A673 (cell line): Measurements from ENCODE around the gene FLCN. TPM values are rescaled to one million over a fixed set of nuclear protein-coding genes. Genes with fewer than 3 reads are reported as not detected.

ENCODE experiments used
- BruUV-seq: library from RNA; stranded (reverse); fragments of 400-500 nt; replicated peaks from 2 replicates; lab custom pipeline; 2021; lab: Mats Ljungman, UMichigan
- CTCF ChIA-PET: fragments of 300-600 bp; sonication (Branson Sonifier 250); formaldehyde crosslinking; loops from one replicate; lab custom pipeline; 2022; ENCODE audit warnings: antibody characterized with exemption; lab: Charles Lee
- POLR2A ChIA-PET: fragments of 300-600 bp; sonication (Branson Sonifier 250); formaldehyde crosslinking; loops from one replicate; lab custom pipeline; 2022; ENCODE audit warnings: antibody characterized with exemption; ENCODE audit not compliant: low non-redundant PET; lab: Charles Lee
- DNase-seq: peaks from one replicate; pipeline ENCODE4 v3.0.0-alpha.2; 2015; ENCODE audit warnings: low spot score
- H3K27ac ChIP-seq: fragments of 200-600 bp; sonication (generic); 2 replicates; pipeline ENCODE4 v1.5.1; 2016; ENCODE audit warnings: mixed run types, low read depth, mild to moderate bottlenecking, mixed read lengths, antibody characterized with exemption, low read length; ENCODE audit not compliant: poor library complexity, severe bottlenecking
- H3K27me3 ChIP-seq: fragments of 200-600 bp; sonication (generic); replicated peaks from 2 replicates; pipeline ENCODE4 v1.6.1; 2017; ENCODE audit warnings: mixed run types, low read depth, mild to moderate bottlenecking, mixed read lengths, antibody characterized with exemption, low read length; ENCODE audit not compliant: insufficient read depth, poor library complexity
- H3K36me3 ChIP-seq: fragments of 200-600 bp; sonication (generic); 2 replicates; pipeline ENCODE4 v1.6.1; 2016; ENCODE audit warnings: mixed run types, mild to moderate bottlenecking, mixed read lengths, antibody characterized with exemption, low read length; ENCODE audit not compliant: insufficient read depth, poor library complexity, severe bottlenecking
- H3K4me1 ChIP-seq: fragments of 200-600 bp; sonication (generic); 2 replicates; pipeline ENCODE4 v1.6.1; 2017; ENCODE audit warnings: mixed run types, mild to moderate bottlenecking, mixed read lengths, antibody characterized with exemption, low read length; ENCODE audit not compliant: insufficient read depth, poor library complexity, severe bottlenecking
- H3K4me3 ChIP-seq: fragments of 200-600 bp; sonication (generic); 2 replicates; pipeline ENCODE4 v1.5.1; 2016; ENCODE audit warnings: low read depth, mixed run types, mild to moderate bottlenecking, mixed read lengths, low read length; ENCODE audit not compliant: poor library complexity, severe bottlenecking
- H3K9me3 ChIP-seq: fragments of 200-600 bp; sonication (generic); 2 replicates; pipeline ENCODE4 v1.6.1; 2016; ENCODE audit warnings: mixed run types, low read depth, mild to moderate bottlenecking, mixed read lengths, antibody characterized with exemption, low read length; ENCODE audit not compliant: poor library complexity, severe bottlenecking
- EZH2 ChIP-seq: fragments of 200-600 bp; sonication (generic); IDR thresholded peaks from 2 replicates; pipeline ENCODE4 v1.6.1; 2017; ENCODE audit warnings: borderline replicate concordance, low read depth, mild to moderate bottlenecking, mixed read lengths, antibody characterized with exemption, low read length; ENCODE audit not compliant: poor library complexity, severe bottlenecking
- intact Hi-C: fragments of 100-400 bp; cut with micrococcal nuclease; formaldehyde crosslinking; loops from one replicate; pipeline ENCODE4 v1.10.0; 2022; ENCODE audit not compliant: unreplicated experiment
- total RNA-seq: library from RNA; stranded (reverse); gene quantifications from 2 replicates; pipeline ENCODE4 v1.2.3, GENCODE V29; 2021
- TF ChIP-seq, protein P1 (sequence below): fragments of 300-800, 200-600 bp; sonication (generic); conservative IDR thresholded peaks from 2 replicates; pipeline ENCODE4 v1.5.1; 2017; ENCODE audit warnings: low read depth, mild to moderate bottlenecking, antibody characterized with exemption, low read length, moderate library complexity, mixed read lengths

The FLCN gene
- total RNA-seq, 1 experiment from 2014 or later, result 60.2 TPM

DNA sequence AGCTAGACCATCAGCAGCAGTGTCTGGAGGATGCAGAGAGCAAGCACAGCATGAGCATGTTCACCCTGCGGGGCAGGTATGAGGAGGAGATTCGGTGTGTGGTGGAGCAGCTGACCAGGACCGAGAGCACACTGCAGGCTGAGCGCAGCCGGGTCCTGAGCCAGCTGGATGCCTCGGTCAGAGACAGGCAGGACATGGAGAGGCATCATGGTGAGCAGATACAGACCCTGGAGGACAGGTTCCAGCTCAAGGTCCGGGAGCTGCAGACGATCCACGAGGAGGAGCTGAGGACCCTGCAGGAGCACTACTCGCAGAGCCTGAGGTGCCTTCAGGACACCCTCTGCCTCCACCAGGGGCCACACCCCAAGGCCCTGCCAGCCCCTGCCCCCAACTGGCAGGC lies 69.6 kb downstream of the FLCN start:
- Histone ChIP-seq H3K9me3 (no peaks in the 10 kb centered on the region), H3K36me3 (peaks cover 63% of the 10 kb centered on the region), H3K4me3 (no peak overlapping the region), H3K4me1 (no peaks in the 10 kb centered on the region), H3K27me3 (no peaks in the 10 kb centered on the region), H3K27ac (no peak overlapping the region)
- BruUV-seq, result no TSS peak
- CTCF ChIA-PET, result no interaction called here
- intact Hi-C loops, result no loop called here
- TF ChIP-seq EZH2, result no peak
- TF ChIP-seq, protein P1, sequence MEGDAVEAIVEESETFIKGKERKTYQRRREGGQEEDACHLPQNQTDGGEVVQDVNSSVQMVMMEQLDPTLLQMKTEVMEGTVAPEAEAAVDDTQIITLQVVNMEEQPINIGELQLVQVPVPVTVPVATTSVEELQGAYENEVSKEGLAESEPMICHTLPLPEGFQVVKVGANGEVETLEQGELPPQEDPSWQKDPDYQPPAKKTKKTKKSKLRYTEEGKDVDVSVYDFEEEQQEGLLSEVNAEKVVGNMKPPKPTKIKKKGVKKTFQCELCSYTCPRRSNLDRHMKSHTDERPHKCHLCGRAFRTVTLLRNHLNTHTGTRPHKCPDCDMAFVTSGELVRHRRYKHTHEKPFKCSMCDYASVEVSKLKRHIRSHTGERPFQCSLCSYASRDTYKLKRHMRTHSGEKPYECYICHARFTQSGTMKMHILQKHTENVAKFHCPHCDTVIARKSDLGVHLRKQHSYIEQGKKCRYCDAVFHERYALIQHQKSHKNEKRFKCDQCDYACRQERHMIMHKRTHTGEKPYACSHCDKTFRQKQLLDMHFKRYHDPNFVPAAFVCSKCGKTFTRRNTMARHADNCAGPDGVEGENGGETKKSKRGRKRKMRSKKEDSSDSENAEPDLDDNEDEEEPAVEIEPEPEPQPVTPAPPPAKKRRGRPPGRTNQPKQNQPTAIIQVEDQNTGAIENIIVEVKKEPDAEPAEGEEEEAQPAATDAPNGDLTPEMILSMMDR, result no peak
- no peak for DNase-seq
- POLR2A ChIA-PET, result no interaction called here

DNA sequence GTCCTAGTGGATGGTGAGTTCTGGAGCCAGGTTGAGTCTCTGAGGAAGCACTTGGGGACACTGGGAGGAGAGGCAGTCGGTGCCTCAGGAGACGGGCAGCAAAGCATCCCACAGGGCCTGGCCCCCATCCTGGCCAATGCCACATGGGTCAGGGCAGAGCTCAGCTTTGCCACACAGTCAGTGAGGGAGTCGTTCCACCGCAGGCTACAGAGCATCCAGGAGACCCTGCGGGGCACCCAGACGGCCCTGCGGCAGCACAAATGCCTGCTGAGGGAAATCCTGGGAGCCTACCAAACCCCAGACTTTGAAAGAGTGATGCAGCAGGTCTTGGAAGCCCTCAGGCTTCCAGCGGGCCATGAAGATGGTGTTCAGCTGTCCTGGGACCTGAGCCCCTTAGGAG lies 70.5 kb downstream of the FLCN start:
- no peaks in the 10 kb centered on the region for H3K9me3 ChIP-seq
- no peaks in the 10 kb centered on the region for H3K4me1 ChIP-seq
- H3K27me3 ChIP-seq, result no peaks in the 10 kb centered on the region
- BruUV-seq, result no TSS peak
- H3K27ac ChIP-seq, result no peak overlapping the region
- CTCF ChIA-PET, result no interaction called here
- no peak for DNase-seq
- H3K36me3 ChIP-seq, result peaks cover 63% of the 10 kb centered on the region
- POLR2A ChIA-PET, result no interaction called here
- H3K4me3 ChIP-seq, result no peak overlapping the region
- TF ChIP-seq, protein P1, result no peak
- TF ChIP-seq EZH2, result no peak
- intact Hi-C loops, result no loop called here

DNA sequence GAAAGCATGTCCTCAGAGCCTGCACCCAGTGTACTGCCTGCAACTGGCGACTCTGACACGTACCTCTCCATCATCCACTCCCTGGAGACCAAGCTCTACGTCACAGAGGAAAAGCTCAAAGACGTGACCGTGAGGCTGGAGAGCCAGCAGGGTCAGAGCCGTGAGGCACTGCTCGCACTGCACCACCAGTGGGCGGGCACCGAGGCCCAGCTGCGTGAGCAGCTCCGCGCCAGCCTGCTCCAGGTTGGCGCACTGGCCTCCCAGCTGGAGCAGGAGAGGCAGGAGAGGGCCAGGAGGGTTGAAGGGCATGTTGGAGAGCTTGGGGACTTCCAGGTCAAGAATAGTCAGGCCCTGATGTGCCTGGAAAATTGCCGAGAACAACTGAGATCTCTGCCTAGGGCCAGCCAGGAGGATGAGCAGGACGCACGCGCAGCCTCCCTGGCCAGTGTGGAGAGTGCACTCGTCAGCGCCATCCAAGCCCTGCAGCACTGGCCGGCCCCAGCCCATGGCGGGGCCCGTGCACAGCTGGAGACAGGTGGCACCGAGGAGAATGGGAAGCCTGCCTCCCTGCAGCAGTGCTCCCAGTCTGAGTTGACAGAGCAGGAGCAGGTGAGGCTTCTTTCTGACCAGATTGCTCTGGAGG lies 71.2 kb downstream of the FLCN start:
- Histone ChIP-seq H3K9me3 (no peaks in the 10 kb centered on the region), H3K27ac (no peak overlapping the region), H3K4me1 (no peaks in the 10 kb centered on the region), H3K36me3 (peaks cover 64% of the 10 kb centered on the region), H3K4me3 (no peak overlapping the region), H3K27me3 (no peaks in the 10 kb centered on the region)
- ChIA-PET POLR2A (no interaction called here), CTCF (no interaction called here)
- no peak for DNase-seq
- intact Hi-C loops, result no loop called here
- TF ChIP-seq, protein P1, result no peak
- TF ChIP-seq EZH2, result no peak
- no TSS peak for BruUV-seq
